Astrocyte (in vitro differentiated cells and primary cell): ENCODE measurements around the gene DCDC2B. TPM values are rescaled to one million over a fixed set of nuclear protein-coding genes. Genes with fewer than 3 reads are reported as not detected.

Experiments
- DNase-seq: peaks from one replicate; pipeline ENCODE4 v3.0.0-alpha.2; 2010; ENCODE audit warnings: low read depth
- FAIRE-seq: peaks from 2 replicates; lab custom pipeline; 2011; peaks lifted over from hg19 to GRCh38; lab: Jason Lieb, UNC
- H2AFZ ChIP-seq: 2 replicates; pipeline ENCODE4 v1.6.0; 2012; ENCODE audit warnings: low read depth, low read length, inconsistent platforms
- H3K27ac ChIP-seq: 2 replicates; pipeline ENCODE4 v1.5.1; 2011; ENCODE audit warnings: low read depth, low read length, inconsistent platforms
- H3K27me3 ChIP-seq: 2 replicates; pipeline ENCODE4 v1.6.0; 2011; ENCODE audit warnings: low read length, inconsistent platforms; ENCODE audit not compliant: insufficient read depth
- H3K36me3 ChIP-seq: 2 replicates; pipeline ENCODE4 v1.5.1; 2011; ENCODE audit warnings: low read length, inconsistent platforms; ENCODE audit not compliant: insufficient read depth
- H3K4me1 ChIP-seq: 2 replicates; pipeline ENCODE4 v1.5.1; 2011; ENCODE audit warnings: low read length, inconsistent platforms; ENCODE audit not compliant: insufficient read depth
- H3K4me2 ChIP-seq: 2 replicates; pipeline ENCODE4 v1.6.0; 2012; ENCODE audit warnings: low read length, inconsistent platforms
- H3K4me3 ChIP-seq: 2 replicates; pipeline ENCODE4 v1.5.1; 2011; ENCODE audit warnings: low read depth, mild to moderate bottlenecking, low read length, inconsistent platforms; ENCODE audit not compliant: insufficient read depth
- H3K79me2 ChIP-seq: 2 replicates; pipeline ENCODE4 v1.6.0; 2012; ENCODE audit warnings: mild to moderate bottlenecking, low read length, inconsistent platforms; ENCODE audit not compliant: insufficient read depth
- H3K9ac ChIP-seq: 2 replicates; pipeline ENCODE4 v1.6.0; 2012; ENCODE audit warnings: mild to moderate bottlenecking, low read length, inconsistent platforms
- H3K9me3 ChIP-seq: 2 replicates; pipeline ENCODE4 v1.5.1; 2012; ENCODE audit warnings: low read depth, mild to moderate bottlenecking, low read length, inconsistent platforms; ENCODE audit not compliant: insufficient read depth
- H4K20me1 ChIP-seq: 2 replicates; pipeline ENCODE4 v1.6.0; 2012; ENCODE audit warnings: low read length, inconsistent platforms; ENCODE audit not compliant: insufficient read depth
- H3K27ac Mint-ChIP-seq: one replicate; pipeline ENCODE4 v1.8.0; 2021; ENCODE audit warnings: mild to moderate bottlenecking, mixed read lengths; ENCODE audit not compliant: unreplicated experiment
- H3K27me3 Mint-ChIP-seq: one replicate; pipeline ENCODE4 v1.8.0; 2021; ENCODE audit warnings: low read depth, mixed read lengths; ENCODE audit not compliant: unreplicated experiment
- H3K36me3 Mint-ChIP-seq: one replicate; pipeline ENCODE4 v1.8.0; 2021; ENCODE audit warnings: low read depth, mixed read lengths; ENCODE audit not compliant: unreplicated experiment
- H3K4me1 Mint-ChIP-seq: one replicate; pipeline ENCODE4 v1.8.0; 2021; ENCODE audit warnings: low read depth, mixed read lengths; ENCODE audit not compliant: unreplicated experiment
- H3K4me3 Mint-ChIP-seq: one replicate; pipeline ENCODE4 v1.8.0; 2021; ENCODE audit warnings: mild to moderate bottlenecking, moderate library complexity, mixed read lengths; ENCODE audit not compliant: unreplicated experiment
- H3K9me3 Mint-ChIP-seq: one replicate; pipeline ENCODE4 v1.8.0; 2021; ENCODE audit warnings: mild to moderate bottlenecking, mixed read lengths; ENCODE audit not compliant: unreplicated experiment
- CTCF ChIP-seq: IDR thresholded peaks from 2 replicates; pipeline ENCODE4 v1.5.1; 2011; ENCODE audit warnings: low read depth, mild to moderate bottlenecking, inconsistent platforms, low read length, moderate library complexity; ENCODE audit not compliant: insufficient read depth
- EZH2 ChIP-seq: IDR thresholded peaks from 2 replicates; pipeline ENCODE4 v1.6.1; 2012; ENCODE audit warnings: mild to moderate bottlenecking, low read length, inconsistent platforms; ENCODE audit not compliant: insufficient read depth
- total RNA-seq: library from RNA; stranded (reverse); gene quantifications from 2 replicates; pipeline ENCODE4 v1.2.1, GENCODE V29; 2021

The DCDC2B gene
- total RNA-seq, 1 donor from 2014 or later, result not detected

DNA sequence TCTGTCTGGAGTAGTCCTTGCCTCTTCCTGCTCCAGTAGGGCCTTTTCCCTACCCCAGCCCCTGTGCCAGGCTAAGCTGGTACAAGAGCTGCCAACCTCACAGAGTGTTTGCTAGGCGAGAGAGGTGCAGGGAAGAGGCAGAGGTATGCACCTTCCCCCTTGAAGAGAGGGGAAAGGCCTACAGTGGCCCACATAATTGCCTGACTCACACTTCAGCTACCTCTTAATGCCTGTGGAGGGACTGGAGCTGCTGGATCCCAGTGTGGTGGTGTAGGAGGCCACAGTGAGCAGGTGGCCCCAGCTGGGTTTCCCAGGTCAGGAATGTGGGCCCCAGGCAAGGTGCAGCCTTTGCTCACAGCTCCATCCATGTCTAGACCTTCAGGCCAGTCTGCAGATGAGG, 11.8 kb upstream of the DCDC2B start:
- Histone ChIP-seq H4K20me1 (peaks cover 46% of the 10 kb centered on the region), H3K79me2 (no peaks in the 10 kb centered on the region), H3K27me3 (no peaks in the 10 kb centered on the region), H2AFZ (no peak overlapping the region), H3K27ac (no peak overlapping the region), H3K4me1 (peaks cover 22% of the 10 kb centered on the region), H3K36me3 (peaks cover 52% of the 10 kb centered on the region), H3K4me3 (no peak overlapping the region), H3K4me2 (no peak overlapping the region), H3K9ac (no peak overlapping the region), H3K9me3 (no peaks in the 10 kb centered on the region)
- peaks cover 21% of the 10 kb centered on the region for H3K36me3 Mint-ChIP-seq
- DNase-seq (no peak), FAIRE-seq (no peak)
- TF ChIP-seq CTCF, result no peak
- no peak for TF ChIP-seq EZH2
- H3K4me1 Mint-ChIP-seq, result peaks cover 28% of the 10 kb centered on the region
- no peaks in the 10 kb centered on the region for H3K9me3 Mint-ChIP-seq
- H3K27ac Mint-ChIP-seq, result no peak overlapping the region
- H3K27me3 Mint-ChIP-seq, result no peaks in the 10 kb centered on the region
- H3K4me3 Mint-ChIP-seq, result no peak overlapping the region

GRCh38 chr1:32197837-32198236, 11.1 kb upstream of the DCDC2B start:
- H3K27ac Mint-ChIP-seq, result no peak overlapping the region
- H3K27ac ChIP-seq, result no peak overlapping the region
- H3K27me3 Mint-ChIP-seq, result no peaks in the 10 kb centered on the region

More at GRCh38 chr1:32197837-32198236, 11.1 kb upstream of the DCDC2B start:
- no peak for FAIRE-seq
- Histone ChIP-seq H3K4me1 (peaks cover 22% of the 10 kb centered on the region), H3K9me3 (no peaks in the 10 kb centered on the region), H3K27me3 (no peaks in the 10 kb centered on the region), H4K20me1 (peaks cover 38% of the 10 kb centered on the region), H3K36me3 (peaks cover 45% of the 10 kb centered on the region), H3K4me3 (no peak overlapping the region), H2AFZ (no peak overlapping the region), H3K4me2 (no peak overlapping the region), H3K9ac (no peak overlapping the region), H3K79me2 (no peaks in the 10 kb centered on the region)
- H3K4me3 Mint-ChIP-seq, result no peak overlapping the region
- no peaks in the 10 kb centered on the region for H3K9me3 Mint-ChIP-seq
- TF ChIP-seq EZH2 (no peak), CTCF (no peak)
- H3K36me3 Mint-ChIP-seq, result peaks cover 18% of the 10 kb centered on the region
- no peak for DNase-seq
- H3K4me1 Mint-ChIP-seq, result peaks cover 28% of the 10 kb centered on the region
